Measurements from ENCODE around the gene ARSD.
"Not testable (repeated sequence)": the region's sequence is repeated elsewhere in the genome, so short reads cannot be mapped to it uniquely, and the experiment has no call there.

Gene ARSD

DNA sequence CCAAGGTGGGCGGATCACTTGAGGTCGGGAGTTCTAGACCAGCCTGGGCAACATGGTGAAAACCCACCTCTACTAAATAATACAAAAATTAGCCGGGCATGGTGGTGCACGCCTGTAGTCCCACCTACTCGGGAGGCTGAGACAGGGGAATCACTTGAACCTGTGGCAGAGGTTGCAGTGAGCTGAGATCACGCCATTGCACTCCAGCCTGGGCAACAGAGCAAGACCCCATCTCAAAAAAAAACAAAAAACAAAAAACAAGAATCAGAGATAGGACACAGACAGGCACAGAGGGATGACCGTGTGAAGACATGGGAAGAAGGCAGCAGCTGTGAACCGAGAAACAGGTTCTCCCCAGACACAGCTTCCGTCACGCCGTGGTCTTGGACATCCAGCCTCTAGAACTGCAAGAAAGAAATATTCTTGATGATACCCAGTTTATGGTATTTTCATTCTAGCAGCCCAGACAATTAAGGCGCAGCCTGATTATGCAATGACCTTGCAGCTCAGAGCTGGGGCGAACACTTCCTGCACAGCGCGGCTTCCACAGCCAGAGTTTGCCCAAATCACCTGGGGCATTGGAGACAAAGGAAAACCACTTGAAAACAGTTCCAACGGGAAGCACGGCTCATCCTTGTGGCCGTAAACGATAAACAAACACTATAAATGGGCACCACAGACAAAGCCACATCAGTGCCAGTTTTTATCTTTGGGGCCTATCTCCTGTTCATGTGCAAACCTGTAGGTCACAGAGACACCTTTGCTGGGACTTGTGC, 4.2 kb upstream of the ARSD start:
- DNase-seq (ENCODE audit: low read depth) = no peak

GRCh38 chrX:2931612-2932011, 2.5 kb upstream of the ARSD start:
- DNase-seq (ENCODE audit: low read depth) = no peak

- no peak for DNase-seq (ENCODE audit: low read depth)
These were observed 2.0 kb upstream of the ARSD start for GRCh38 chrX:2931155-2931554.

DNA sequence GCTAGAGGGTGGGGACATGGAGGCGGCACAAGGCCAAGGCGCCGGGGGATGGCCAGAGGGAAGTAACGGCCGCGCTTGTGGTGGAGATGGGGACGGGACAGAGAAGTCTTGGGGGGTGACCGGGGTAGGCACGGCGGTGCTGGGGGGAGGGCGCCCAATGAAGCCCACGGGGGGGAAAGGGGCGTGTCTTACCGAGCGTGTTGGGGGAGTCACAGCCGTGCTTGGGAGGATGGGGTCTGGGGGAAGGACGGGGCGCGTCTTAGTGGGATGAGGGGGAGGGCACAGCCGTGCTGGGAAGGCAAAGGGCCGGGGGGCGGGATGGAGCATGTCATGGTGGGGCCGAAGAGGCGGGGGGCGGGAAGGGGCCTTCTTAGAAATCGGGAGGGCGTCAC, 952 bp downstream of the ARSD start:
- peak; percentile 0 for DNase-seq (ENCODE audit: low read depth)

GRCh38 chrX:2926664-2927275, 2.4 kb downstream of the ARSD start:
- no peak for DNase-seq (ENCODE audit: low read depth)

GRCh38 chrX:2926255-2926654, 2.9 kb downstream of the ARSD start:
- not testable (repeated sequence) for DNase-seq (ENCODE audit: low read depth)

DNA sequence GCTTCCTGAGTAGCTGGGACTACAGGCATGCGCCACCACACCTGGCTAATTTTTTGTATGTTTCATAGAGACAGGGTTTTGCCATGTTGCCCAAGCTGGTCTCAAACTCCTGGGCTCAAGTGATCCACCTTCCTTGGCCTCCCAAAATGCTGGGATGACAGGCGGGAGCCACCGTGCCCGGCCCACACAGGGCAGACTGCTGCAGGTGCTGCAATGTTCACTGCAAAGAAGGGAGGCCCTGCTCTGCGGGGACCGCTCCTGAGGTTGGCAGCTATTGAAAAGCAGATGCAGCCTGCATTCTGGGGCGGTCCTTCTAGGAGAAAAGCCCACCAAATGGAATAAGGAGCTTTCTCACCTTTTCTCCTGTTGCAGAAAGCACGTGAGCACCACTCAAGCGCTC, 5.0 kb downstream of the ARSD start:
- no peak for DNase-seq (ENCODE audit: low read depth)

DNA sequence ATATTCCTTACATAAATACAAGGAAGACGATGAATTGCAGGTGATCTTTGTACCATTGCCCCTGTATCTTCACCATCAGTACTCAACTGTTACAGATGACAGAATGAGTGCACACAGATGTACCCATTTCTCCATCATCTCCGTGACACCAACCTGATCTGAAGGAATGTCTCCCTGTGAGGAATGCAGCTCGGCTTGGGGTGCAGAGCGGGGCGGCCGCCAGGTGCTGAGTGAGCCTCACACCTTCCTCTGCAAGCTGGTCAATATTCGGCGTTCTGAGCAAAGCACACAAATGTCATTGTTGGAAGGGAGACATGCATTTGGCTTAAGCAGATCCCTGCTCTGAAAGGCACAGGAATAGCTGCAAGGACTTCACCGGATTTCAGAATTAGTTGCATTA, 7.4 kb downstream of the ARSD start:
- DNase-seq (ENCODE audit: low read depth) = no peak

GRCh38 chrX:2921193-2921592, 7.9 kb downstream of the ARSD start:
- DNase-seq (ENCODE audit: low read depth) = no peak

- no peak for DNase-seq (ENCODE audit: low read depth)
These were observed 11.4 kb downstream of the ARSD start for GRCh38 chrX:2917767-2918166.

DNA sequence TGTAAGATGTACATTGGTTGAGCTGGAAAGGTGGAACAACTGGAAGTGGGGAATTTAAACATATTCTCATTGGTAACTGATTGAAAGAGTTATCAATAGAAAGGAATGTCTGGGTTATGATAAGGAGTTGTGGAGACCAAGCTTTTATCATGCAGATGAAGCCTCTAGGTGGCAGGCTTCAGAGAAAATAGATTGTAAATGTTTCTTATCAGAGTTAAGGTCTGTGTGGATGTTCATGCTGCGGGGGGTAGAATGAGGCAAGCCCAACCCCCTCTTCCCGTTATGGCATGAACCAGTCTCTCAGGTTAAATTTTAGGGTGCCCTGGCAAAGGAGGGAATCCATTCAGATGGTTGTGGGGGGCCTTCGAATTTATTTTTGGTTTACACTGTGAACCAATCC, 16.0 kb downstream of the ARSD start:
- DNase-seq (ENCODE audit: low read depth) = no peak

GRCh38 chrX:2910109-2910508, 19.0 kb downstream of the ARSD start:
- DNase-seq (ENCODE audit: low read depth) = no peak

DNA sequence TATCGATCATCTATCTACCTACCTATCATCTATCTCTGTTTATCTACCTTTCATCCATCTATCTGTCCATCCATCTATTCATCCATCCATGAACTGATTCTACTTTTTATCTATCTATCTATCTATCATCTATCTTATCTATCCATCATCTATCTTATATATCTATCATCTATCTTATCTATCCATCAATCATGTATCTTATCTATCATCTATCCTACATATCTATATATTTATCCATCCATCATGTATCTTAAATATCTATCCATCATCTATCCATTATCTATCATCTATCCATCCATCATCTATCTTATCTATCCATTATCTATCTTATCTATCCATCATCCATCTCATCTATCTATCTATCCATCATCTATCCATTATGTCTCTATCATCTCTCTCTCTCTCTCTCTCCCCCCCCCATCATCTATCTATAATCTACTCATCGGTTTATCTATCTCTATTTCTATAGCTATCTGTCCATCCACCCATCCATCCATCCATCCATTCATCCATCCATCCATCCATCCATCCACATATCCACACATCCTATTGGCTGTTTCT, 20.9 kb downstream of the ARSD start:
- no peak for DNase-seq (ENCODE audit: low read depth)

DNA sequence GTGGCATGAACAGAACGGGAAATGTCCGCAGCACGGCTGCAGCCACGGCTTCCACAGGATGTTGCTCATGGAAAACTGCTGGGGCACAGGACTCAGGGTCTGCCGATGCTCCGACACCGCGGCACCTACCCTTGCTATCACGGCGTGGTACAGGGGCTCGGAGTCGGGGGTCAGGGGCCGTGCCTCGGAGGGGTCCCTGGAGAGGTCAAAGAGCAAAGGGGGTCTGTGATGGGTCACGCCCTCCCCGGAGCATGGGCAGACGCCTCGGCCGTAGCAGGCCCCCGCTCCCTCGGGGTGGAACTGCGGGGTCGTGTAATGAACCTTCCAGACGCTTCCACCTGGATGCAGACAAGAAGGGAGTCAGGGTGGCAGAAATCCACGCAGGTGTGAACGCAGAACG, 21.8 kb downstream of the ARSD start:
- DNase-seq (ENCODE audit: low read depth) = no peak

DNA sequence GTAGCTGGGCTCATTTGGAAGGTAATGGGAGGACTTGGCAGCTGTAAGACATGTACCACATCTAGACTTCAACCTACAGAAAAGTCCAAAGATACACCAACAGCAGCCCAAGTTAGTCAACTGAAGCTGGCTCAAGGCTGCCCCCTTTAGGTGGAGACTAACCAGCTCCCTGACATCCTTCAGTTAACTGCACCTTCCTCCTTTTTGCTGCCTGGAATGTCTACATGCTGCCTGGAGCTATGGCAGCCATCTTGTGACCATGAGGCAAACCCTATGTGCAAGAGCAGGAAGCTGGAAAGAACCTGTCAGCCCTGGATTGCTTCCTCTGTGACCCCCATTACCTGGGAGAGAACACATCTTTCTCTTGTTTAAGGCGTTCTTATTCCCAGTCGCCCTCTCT, 25.8 kb downstream of the ARSD start:
- DNase-seq (ENCODE audit: low read depth) = no peak

GRCh38 chrX:2902841-2903240, 26.3 kb downstream of the ARSD start:
- no peak for DNase-seq (ENCODE audit: low read depth)

DNA sequence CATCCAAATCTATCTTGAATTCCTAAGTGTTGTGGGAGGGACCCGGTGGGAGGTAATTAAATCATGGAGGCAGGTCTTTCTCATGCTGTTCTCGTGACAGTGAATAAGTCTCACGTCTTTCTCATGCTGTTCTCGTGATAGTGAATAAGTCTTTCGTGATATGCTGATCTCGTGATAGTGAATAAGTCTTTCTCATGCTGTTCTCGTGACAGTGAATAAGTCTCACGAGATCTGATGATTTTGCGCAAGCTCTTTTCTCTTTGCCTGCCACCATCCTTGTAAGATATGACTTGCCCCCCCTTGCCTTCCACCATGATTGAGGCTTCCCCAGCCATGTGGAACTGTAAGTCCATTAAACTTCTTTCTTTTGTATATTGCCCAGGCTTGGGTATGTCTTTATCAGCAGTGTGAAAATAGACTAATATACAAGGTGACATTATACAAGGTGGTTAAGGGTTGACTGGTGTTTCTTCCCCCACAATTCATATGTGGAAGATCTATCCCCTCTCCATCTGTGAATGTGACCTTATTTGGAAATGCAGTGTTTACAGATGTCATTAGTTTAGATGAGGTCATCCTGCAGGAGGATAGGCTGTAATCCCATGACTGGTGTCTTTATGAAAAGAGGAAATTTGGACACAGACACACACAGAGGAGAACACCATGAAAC, 27.6 kb downstream of the ARSD start:
- no peak for DNase-seq (ENCODE audit: low read depth)

DNA sequence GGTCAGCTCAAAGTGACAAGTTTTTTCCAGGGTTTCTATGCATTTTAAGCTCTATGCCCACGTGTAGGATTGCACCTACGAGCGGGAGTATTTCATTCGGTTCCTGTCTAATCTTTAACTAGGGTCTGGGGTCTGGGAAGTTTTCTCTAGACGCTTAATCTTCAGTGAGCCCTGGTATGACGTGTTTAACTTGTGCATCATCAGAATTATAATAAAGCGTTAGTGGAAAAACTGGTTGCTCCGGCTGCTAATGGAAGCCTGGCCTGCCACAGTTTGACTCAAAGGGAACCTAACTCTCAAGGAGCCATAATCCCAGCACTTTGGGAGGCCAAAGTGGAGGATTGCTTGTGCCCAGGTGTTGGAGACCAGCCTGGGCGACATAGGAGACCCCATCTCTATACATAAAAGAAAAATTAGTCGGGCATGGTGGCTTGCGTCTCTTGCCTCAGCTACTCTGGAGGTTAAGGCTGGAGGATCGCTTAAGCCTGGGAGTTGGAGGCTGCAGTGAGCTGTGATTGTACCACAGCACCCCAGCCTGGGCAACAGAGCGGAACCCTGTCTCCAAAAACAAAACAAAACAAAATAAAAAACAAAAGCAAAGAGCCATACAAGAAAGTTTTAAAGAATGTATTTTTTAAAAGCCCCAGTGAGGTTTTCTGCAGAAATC, 30.2 kb downstream of the ARSD start:
- DNase-seq (ENCODE audit: low read depth) = no peak

- not testable (repeated sequence) for DNase-seq (ENCODE audit: low read depth)
These were observed 31.2 kb downstream of the ARSD start for GRCh38 chrX:2897690-2898623.

GRCh38 chrX:2897311-2897689, 31.8 kb downstream of the ARSD start:
- DNase-seq (ENCODE audit: low read depth) = no peak

GRCh38 chrX:2894885-2895292, 34.2 kb downstream of the ARSD start:
- DNase-seq (ENCODE audit: low read depth) = no peak
